Fibroblast of the aortic adventitia (primary cell): ENCODE results near the gene GLYAT. TPM values are rescaled to one million over a fixed set of nuclear protein-coding genes. Genes with fewer than 3 reads are reported as not detected.

Source experiments
- DNase-seq: peaks from one replicate; pipeline ENCODE4 v3.0.0-alpha.2; 2010; ENCODE audit warnings: low read depth
- H3K4me3 ChIP-seq: 2 replicates; pipeline ENCODE4 v1.5.1; 2011; ENCODE audit warnings: low read depth, mild to moderate bottlenecking, control low read depth, low read length, moderate library complexity
- total RNA-seq: library from RNA; depleted of rRNA; stranded (reverse); fragments of >200 nt; gene quantifications from 2 replicates; pipeline ENCODE4 v1.2.3, GENCODE V29; 2012; ENCODE audit warnings: low replicate concordance
- TF ChIP-seq, protein P1 (sequence below): IDR thresholded peaks from 2 replicates; pipeline ENCODE4 v1.5.1; 2011; ENCODE audit warnings: mild to moderate bottlenecking, low read length, control low read depth, inconsistent platforms; ENCODE audit not compliant: insufficient read depth

GLYAT gene
- total RNA-seq, 1 donor: not detected

- TF ChIP-seq, protein P1, sequence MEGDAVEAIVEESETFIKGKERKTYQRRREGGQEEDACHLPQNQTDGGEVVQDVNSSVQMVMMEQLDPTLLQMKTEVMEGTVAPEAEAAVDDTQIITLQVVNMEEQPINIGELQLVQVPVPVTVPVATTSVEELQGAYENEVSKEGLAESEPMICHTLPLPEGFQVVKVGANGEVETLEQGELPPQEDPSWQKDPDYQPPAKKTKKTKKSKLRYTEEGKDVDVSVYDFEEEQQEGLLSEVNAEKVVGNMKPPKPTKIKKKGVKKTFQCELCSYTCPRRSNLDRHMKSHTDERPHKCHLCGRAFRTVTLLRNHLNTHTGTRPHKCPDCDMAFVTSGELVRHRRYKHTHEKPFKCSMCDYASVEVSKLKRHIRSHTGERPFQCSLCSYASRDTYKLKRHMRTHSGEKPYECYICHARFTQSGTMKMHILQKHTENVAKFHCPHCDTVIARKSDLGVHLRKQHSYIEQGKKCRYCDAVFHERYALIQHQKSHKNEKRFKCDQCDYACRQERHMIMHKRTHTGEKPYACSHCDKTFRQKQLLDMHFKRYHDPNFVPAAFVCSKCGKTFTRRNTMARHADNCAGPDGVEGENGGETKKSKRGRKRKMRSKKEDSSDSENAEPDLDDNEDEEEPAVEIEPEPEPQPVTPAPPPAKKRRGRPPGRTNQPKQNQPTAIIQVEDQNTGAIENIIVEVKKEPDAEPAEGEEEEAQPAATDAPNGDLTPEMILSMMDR: no peak
- DNase-seq: no peak
- H3K4me3 ChIP-seq: no peak overlapping the region
Measured at GRCh38 chr11:58744988-58745704, 13.4 kb upstream of the GLYAT start.

GRCh38 chr11:58742981-58743880 is 11.5 kb upstream of the GLYAT start:
- no peak for DNase-seq
- TF ChIP-seq, protein P1: peak; percentile 6
- no peak overlapping the region for H3K4me3 ChIP-seq

GRCh38 chr11:58742140-58742539 is 10.4 kb upstream of the GLYAT start:
- no peak for DNase-seq
- TF ChIP-seq, protein P1: no peak
- no peak overlapping the region for H3K4me3 ChIP-seq

- TF ChIP-seq, protein P1: no peak
Measured at GRCh38 chr11:58741127-58741526, 9.4 kb upstream of the GLYAT start.

GRCh38 chr11:58740447-58740846 is 8.7 kb upstream of the GLYAT start:
- H3K4me3 ChIP-seq: no peak overlapping the region
- DNase-seq: no peak
- TF ChIP-seq, protein P1: no peak

More at GRCh38 chr11:58741127-58741526, 9.4 kb upstream of the GLYAT start:
- no peak for DNase-seq
- no peak overlapping the region for H3K4me3 ChIP-seq

DNA sequence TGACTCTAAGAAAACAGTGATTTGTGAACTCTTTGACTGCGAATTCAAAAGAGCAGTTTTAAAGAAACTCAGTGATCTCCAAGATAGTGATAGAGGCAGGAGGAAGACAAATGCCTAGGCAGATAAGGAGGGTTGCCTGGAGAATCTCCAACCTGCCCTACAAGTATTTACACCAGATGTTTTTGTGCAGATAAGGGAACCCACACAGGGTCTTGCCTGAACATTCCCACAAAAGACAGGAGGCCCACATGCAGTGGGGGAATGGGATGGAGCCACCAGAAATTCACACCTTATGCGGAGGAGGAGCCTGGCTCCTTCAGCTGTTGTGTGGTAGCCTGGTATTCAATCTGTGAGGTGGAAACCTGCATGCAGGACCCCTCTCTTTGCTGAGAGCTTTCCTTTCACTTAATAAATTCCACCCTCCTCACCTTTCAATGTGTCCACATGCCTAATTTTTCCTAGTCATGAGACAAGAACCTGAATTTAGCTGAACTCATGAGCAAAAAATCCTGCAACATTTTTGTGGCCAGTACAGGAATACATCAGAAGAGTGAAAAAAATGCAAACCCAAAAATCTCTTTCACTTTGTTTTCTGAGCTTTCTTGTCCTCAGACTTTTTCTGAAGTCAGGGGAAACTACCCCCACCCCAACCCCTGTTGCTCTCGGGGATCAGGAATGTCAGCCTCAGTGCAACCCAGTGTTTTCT is 8.1 kb upstream of the GLYAT start:
- TF ChIP-seq, protein P1: no peak
- DNase-seq: peak; percentile 48
- H3K4me3 ChIP-seq: no peak overlapping the region
